Testis (tissue), 2 donors: ENCODE measurements around the gene PTDSS2.

ENCODE experiments used
- POLR2A ChIP-seq: fragments of 450-650 bp; IDR thresholded peaks from one replicate; pipeline ENCODE4 v1.6.1; 2017; ENCODE audit warnings: antibody characterized with exemption, mild to moderate bottlenecking, moderate library complexity
- TF ChIP-seq, protein P1 (sequence below), 3 experiments: fragments of 450-650 bp in 2 of 3; fragments of 200-600 bp in 1 of 3; sonication (generic) in 1 of 3; IDR thresholded peaks; one replicate each; pipeline ENCODE4 v1.5.1; 2016 to 2019; ENCODE audit warnings: antibody characterized with exemption in 3 of 3, mild to moderate bottlenecking in 2 of 3, moderate library complexity in 1 of 3

DNA sequence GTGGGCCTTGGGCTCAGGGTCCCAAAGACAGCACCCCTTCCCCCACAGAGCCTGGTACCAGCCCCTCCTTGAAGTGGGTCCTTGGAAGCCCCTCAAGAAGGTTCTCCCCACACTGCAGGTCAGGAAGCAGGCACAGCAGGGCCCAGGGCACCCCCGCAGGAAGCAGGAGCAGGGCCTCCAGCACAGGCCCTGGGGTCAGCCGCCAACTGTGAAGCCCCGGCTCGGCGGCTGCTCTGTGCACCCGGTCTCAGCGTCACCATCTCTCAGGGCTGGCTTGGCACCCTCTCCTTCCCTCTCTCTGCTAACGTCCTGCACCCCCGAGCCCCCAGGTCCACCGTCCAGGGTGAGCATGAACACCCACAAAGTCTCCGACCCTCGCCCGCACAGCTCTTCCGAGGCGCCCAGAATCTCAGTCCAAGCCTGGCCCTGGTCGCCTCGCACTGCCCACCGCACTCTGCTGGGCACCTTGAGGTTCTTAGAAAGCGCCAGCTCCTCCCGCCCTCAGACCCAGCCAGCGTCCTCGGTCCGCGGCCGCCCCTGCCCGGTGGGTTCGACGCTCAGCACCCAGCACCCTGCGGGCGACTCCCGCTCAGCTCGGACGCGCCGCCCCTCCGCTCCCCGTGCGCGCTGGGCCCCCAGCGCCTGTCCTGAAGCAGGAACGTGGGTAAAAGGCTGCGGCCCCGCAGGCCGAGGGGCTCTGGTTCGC is 33.9 kb upstream of the PTDSS2 start:
- no peak for TF ChIP-seq POLR2A
- TF ChIP-seq, protein P1, sequence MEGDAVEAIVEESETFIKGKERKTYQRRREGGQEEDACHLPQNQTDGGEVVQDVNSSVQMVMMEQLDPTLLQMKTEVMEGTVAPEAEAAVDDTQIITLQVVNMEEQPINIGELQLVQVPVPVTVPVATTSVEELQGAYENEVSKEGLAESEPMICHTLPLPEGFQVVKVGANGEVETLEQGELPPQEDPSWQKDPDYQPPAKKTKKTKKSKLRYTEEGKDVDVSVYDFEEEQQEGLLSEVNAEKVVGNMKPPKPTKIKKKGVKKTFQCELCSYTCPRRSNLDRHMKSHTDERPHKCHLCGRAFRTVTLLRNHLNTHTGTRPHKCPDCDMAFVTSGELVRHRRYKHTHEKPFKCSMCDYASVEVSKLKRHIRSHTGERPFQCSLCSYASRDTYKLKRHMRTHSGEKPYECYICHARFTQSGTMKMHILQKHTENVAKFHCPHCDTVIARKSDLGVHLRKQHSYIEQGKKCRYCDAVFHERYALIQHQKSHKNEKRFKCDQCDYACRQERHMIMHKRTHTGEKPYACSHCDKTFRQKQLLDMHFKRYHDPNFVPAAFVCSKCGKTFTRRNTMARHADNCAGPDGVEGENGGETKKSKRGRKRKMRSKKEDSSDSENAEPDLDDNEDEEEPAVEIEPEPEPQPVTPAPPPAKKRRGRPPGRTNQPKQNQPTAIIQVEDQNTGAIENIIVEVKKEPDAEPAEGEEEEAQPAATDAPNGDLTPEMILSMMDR (IDR thresholded peaks at IDR 0.05): no peak
